ENCODE data around the gene VCL.

GRCh38 chr10:73973427-73973826 is 24.5 kb upstream of the VCL start:
- TF ChIP-seq CTCF (IDR thresholded peaks at IDR 0.05), result no peak
- no peak for TF ChIP-seq POLR2A (IDR thresholded peaks at IDR 0.05)

All from thyroid gland (tissue), 4 donors.